ENCODE measurements around the gene ATF7.

ATF7 gene

DNA sequence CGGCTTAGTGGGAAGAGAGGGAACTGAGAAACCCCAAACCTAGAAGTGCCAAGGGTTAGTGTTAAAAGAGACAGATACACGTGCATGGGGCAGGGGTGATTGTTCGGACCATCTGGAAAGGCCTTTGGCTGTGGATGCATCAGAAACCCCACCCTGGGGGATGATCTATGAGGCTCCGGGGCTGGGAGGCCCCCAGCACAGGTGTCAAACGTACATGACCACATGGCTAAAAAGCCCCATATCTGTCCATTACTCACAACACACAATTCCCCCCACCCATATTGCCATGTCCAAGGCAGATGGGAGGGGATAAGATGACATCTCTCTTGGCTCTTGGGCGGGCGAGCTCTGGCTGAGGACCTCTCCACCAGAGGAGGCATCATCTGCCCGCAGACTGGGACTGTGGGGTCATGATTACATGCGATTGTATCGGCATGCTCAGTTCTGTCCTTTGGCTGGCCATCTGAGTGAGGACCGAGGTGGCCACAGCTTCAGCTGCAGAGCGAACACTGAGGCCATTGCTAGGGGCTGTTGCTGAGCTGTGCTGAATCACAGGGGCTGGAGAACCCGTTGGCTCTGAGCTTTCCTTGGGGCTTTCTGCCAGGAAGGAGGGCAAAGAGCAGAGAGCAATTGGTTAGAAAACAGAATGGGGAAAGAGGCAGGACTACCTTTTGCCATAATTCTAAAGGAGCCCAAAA lies 109.3 kb downstream of the ATF7 start:
- ATAC-seq: no peak
- TF ChIP-seq, protein P1, sequence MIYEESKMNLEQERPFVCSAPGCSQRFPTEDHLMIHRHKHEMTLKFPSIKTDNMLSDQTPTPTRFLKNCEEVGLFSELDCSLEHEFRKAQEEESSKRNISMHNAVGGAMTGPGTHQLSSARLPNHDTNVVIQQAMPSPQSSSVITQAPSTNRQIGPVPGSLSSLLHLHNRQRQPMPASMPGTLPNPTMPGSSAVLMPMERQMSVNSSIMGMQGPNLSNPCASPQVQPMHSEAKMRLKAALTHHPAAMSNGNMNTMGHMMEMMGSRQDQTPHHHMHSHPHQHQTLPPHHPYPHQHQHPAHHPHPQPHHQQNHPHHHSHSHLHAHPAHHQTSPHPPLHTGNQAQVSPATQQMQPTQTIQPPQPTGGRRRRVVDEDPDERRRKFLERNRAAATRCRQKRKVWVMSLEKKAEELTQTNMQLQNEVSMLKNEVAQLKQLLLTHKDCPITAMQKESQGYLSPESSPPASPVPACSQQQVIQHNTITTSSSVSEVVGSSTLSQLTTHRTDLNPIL (CRISPR knock-in tag; IDR thresholded peaks at IDR 0.05; ENCODE audit: low read depth): no peak
- TF ChIP-seq CSDC2 (CRISPR knock-in tag; IDR thresholded peaks at IDR 0.05) (no peak), ESRRG (CRISPR knock-in tag; IDR thresholded peaks at IDR 0.05) (no peak), PPARA (CRISPR knock-in tag; IDR thresholded peaks at IDR 0.05; ENCODE audit: borderline replicate concordance) (no peak), TOX (CRISPR knock-in tag; IDR thresholded peaks at IDR 0.05; ENCODE audit: borderline replicate concordance) (no peak), TCF4 (CRISPR knock-in tag; IDR thresholded peaks at IDR 0.05; ENCODE audit: borderline replicate concordance) (no peak)
- TF ChIP-seq, protein P2, sequence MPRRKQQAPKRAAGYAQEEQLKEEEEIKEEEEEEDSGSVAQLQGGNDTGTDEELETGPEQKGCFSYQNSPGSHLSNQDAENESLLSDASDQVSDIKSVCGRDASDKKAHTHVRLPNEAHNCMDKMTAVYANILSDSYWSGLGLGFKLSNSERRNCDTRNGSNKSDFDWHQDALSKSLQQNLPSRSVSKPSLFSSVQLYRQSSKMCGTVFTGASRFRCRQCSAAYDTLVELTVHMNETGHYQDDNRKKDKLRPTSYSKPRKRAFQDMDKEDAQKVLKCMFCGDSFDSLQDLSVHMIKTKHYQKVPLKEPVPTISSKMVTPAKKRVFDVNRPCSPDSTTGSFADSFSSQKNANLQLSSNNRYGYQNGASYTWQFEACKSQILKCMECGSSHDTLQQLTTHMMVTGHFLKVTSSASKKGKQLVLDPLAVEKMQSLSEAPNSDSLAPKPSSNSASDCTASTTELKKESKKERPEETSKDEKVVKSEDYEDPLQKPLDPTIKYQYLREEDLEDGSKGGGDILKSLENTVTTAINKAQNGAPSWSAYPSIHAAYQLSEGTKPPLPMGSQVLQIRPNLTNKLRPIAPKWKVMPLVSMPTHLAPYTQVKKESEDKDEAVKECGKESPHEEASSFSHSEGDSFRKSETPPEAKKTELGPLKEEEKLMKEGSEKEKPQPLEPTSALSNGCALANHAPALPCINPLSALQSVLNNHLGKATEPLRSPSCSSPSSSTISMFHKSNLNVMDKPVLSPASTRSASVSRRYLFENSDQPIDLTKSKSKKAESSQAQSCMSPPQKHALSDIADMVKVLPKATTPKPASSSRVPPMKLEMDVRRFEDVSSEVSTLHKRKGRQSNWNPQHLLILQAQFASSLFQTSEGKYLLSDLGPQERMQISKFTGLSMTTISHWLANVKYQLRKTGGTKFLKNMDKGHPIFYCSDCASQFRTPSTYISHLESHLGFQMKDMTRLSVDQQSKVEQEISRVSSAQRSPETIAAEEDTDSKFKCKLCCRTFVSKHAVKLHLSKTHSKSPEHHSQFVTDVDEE (CRISPR knock-in tag; IDR thresholded peaks at IDR 0.05): no peak
- TF ChIP-seq, protein P3, sequence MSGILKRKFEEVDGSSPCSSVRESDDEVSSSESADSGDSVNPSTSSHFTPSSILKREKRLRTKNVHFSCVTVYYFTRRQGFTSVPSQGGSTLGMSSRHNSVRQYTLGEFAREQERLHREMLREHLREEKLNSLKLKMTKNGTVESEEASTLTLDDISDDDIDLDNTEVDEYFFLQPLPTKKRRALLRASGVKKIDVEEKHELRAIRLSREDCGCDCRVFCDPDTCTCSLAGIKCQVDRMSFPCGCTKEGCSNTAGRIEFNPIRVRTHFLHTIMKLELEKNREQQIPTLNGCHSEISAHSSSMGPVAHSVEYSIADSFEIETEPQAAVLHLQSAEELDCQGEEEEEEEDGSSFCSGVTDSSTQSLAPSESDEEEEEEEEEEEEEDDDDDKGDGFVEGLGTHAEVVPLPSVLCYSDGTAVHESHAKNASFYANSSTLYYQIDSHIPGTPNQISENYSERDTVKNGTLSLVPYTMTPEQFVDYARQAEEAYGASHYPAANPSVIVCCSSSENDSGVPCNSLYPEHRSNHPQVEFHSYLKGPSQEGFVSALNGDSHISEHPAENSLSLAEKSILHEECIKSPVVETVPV (CRISPR knock-in tag; IDR thresholded peaks at IDR 0.05): no peak

DNA sequence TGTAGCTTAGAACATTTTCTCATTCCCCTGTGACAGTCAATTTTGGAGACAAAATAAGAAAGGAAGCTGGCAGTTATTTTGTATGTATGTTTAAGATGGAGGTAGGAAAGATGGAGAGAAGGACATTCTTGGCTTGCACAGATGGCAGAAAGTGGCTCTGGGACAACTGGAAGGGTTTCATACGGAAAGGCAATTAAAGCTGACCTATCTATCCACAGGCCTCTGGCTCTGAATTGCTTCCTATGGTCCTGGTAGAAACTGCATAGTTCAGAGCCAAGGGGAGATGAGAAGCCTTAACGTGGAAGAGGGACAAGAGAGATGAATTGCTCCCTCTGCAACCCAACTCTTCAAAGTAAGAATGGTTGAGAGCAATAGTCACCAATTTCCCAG lies 110.9 kb downstream of the ATF7 start:
- TF ChIP-seq, protein P3 (CRISPR knock-in tag; IDR thresholded peaks at IDR 0.05): no peak
- TF ChIP-seq ZNF70 (CRISPR knock-in tag; IDR thresholded peaks at IDR 0.05) (no peak), ZNF8 (CRISPR knock-in tag; IDR thresholded peaks at IDR 0.05) (no peak), OSR1 (CRISPR knock-in tag; IDR thresholded peaks at IDR 0.05) (no peak), ESRRG (CRISPR knock-in tag; IDR thresholded peaks at IDR 0.05) (no peak)
- TF ChIP-seq, protein P2 (CRISPR knock-in tag; IDR thresholded peaks at IDR 0.05): no peak
- ATAC-seq: no peak

DNA sequence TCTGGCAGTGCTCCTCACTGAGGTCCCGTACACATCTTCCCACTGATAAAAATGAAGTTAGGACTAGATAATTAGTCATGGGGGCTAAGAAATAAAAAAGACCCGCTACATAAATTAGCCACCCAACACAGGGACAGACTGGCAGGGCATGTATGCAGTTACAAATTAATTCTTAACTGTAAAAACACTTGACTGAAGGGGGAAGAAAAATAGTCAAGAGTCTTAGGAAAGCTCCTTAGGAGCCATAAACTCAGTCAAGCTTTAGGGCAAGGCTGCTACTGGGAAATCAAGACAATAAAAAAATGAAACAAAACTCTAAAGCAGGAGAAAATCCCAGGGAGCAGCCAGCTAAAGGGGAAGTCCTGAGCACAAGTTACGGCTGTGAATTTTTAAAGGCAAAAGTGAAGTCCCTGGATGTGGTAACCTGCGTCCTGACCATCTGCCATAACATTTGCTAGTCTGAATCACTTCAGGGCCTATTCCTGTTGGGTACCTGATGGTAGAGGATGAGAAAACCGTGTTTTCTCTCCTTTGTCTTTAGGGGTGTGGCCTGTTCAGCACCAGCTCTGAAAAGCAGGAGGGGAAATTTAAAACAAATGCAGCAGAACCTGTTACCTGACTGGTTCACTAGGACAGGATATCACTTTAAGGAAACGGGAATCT lies 111.4 kb downstream of the ATF7 start:
- ATAC-seq: no peak
- TF ChIP-seq SNAI2 (CRISPR knock-in tag; IDR thresholded peaks at IDR 0.05) (no peak), ARNTL (CRISPR knock-in tag; IDR thresholded peaks at IDR 0.05; ENCODE audit: borderline replicate concordance, low read depth) (no peak), ZFP30 (CRISPR knock-in tag; IDR thresholded peaks at IDR 0.05) (no peak), ZNF8 (CRISPR knock-in tag; IDR thresholded peaks at IDR 0.05) (no peak), ZFP3 (CRISPR knock-in tag; IDR thresholded peaks at IDR 0.05) (no peak), ZNF70 (CRISPR knock-in tag; IDR thresholded peaks at IDR 0.05) (no peak), ZC3H10 (CRISPR knock-in tag; IDR thresholded peaks at IDR 0.05) (no peak), ESRRG (CRISPR knock-in tag; IDR thresholded peaks at IDR 0.05) (no peak), ISL1 (CRISPR knock-in tag; IDR thresholded peaks at IDR 0.05) (no peak), PPARA (CRISPR knock-in tag; IDR thresholded peaks at IDR 0.05; ENCODE audit: borderline replicate concordance) (no peak), TOX (CRISPR knock-in tag; IDR thresholded peaks at IDR 0.05; ENCODE audit: borderline replicate concordance) (no peak), OSR1 (CRISPR knock-in tag; IDR thresholded peaks at IDR 0.05) (no peak), CSDC2 (CRISPR knock-in tag; IDR thresholded peaks at IDR 0.05) (no peak), GLIS3 (CRISPR knock-in tag; IDR thresholded peaks at IDR 0.05) (no peak)
- TF ChIP-seq, protein P3 (CRISPR knock-in tag; IDR thresholded peaks at IDR 0.05): no peak
- TF ChIP-seq, protein P1 (CRISPR knock-in tag; IDR thresholded peaks at IDR 0.05; ENCODE audit: low read depth): no peak
- TF ChIP-seq, protein P2 (CRISPR knock-in tag; IDR thresholded peaks at IDR 0.05): no peak
